GM12878 (cell line): ENCODE results near the gene DBNL. TPM values are rescaled to one million over a fixed set of nuclear protein-coding genes. Genes with fewer than 3 reads are reported as not detected.

ENCODE experiments used
- ATAC-seq: fragments of 200-7000 bp; cut with Tn5 transposase; 3 replicates; pipeline ENCODE4 v1.9.1; 2020; ENCODE audit warnings: mild to moderate bottlenecking, moderate library complexity
- BruUV-seq: library from RNA; stranded (reverse); fragments of 400-500 nt; replicated peaks from 2 replicates; lab custom pipeline; 2021; lab: Mats Ljungman, UMichigan
- CTCF ChIA-PET: fragments of 300-600 bp; sonication (Branson Sonifier 250); formaldehyde crosslinking; extraction: SDS; loops from one replicate; lab custom pipeline; 2021; ENCODE audit warnings: inconsistent platforms; lab: Yijun Ruan, JAX
- POLR2A ChIA-PET: fragments of 350-600 bp; formaldehyde crosslinking; extraction: SDS; loops from one replicate; lab custom pipeline; 2021; ENCODE audit warnings: inconsistent platforms; lab: Charles Lee
- RAD21 ChIA-PET: fragments of 300-600 bp; sonication (Branson Sonifier 250); formaldehyde crosslinking; loops from one replicate; lab custom pipeline; 2023; ENCODE audit warnings: antibody characterized with exemption; ENCODE audit not compliant: unreplicated experiment; lab: Charles Lee
- SMC1A ChIA-PET: fragments of 300-600 bp; sonication (Branson Sonifier 250); formaldehyde crosslinking; loops from one replicate; lab custom pipeline; 2023; ENCODE audit not compliant: unreplicated experiment, uncharacterized antibody; lab: Charles Lee
- DNase-seq: peaks from one replicate; pipeline ENCODE4 v3.0.0-alpha.2; 2011; ENCODE audit warnings: low read depth, low spot score
- FAIRE-seq: peaks from 3 replicates; lab custom pipeline; 2011; peaks lifted over from hg19 to GRCh38; lab: Jason Lieb, UNC
- H2AFZ ChIP-seq: 2 replicates; pipeline ENCODE4 v1.6.0; 2011; ENCODE audit warnings: low read depth, low read length, control low read depth; ENCODE audit not compliant: control insufficient read depth
- H3K27ac ChIP-seq: 2 replicates; pipeline ENCODE4 v1.5.1; 2011; ENCODE audit warnings: control low read depth; ENCODE audit not compliant: control insufficient read depth, insufficient read depth
- H3K27me3 ChIP-seq, 2 experiments: replicated peaks in 1 of 2; 2 replicates each; pipeline versions ENCODE4 v1.6.0 to v1.6.1; 2011; ENCODE audit warnings: low read length in 1 of 2; ENCODE audit not compliant: control insufficient read depth in 2 of 2, insufficient read depth in 2 of 2
- H3K36me3 ChIP-seq, 2 experiments: 2 replicates each; pipeline ENCODE4 v1.5.1; 2011; ENCODE audit warnings: low read length in 1 of 2; ENCODE audit not compliant: control insufficient read depth in 2 of 2, insufficient read depth in 2 of 2
- H3K4me1 ChIP-seq: 2 replicates; pipeline ENCODE4 v1.6.1; 2011; ENCODE audit warnings: mild to moderate bottlenecking, low read length, moderate library complexity, mixed read lengths; ENCODE audit not compliant: control insufficient read depth, insufficient read depth
- H3K4me2 ChIP-seq: 2 replicates; pipeline ENCODE4 v1.6.0; 2011; ENCODE audit warnings: control low read depth; ENCODE audit not compliant: control insufficient read depth, insufficient read depth
- H3K4me3 ChIP-seq: fragments of 200-600 bp; sonication (generic); 2 replicates; pipeline ENCODE4 v1.5.1; 2016
- H3K79me2 ChIP-seq: 2 replicates; pipeline ENCODE4 v1.6.0; 2011; ENCODE audit warnings: low read length; ENCODE audit not compliant: control insufficient read depth, insufficient read depth
- H3K9ac ChIP-seq: 2 replicates; pipeline ENCODE4 v1.8.0; 2011; ENCODE audit warnings: low read length, control low read depth, mixed read lengths; ENCODE audit not compliant: control insufficient read depth, insufficient read depth
- H3K9me3 ChIP-seq: replicated peaks from 3 replicates; pipeline ENCODE4 v1.5.1; 2011; ENCODE audit warnings: mild to moderate bottlenecking, low read length; ENCODE audit not compliant: control insufficient read depth, insufficient read depth
- H4K20me1 ChIP-seq: 2 replicates; pipeline ENCODE4 v1.6.0; 2011; ENCODE audit not compliant: control insufficient read depth, insufficient read depth
- ASH2L ChIP-seq: fragments of 300-600, 200-600 bp; sonication (generic); IDR thresholded peaks from 2 replicates; pipeline ENCODE4 v1.6.1; 2017; ENCODE audit warnings: low read depth, mild to moderate bottlenecking, borderline replicate concordance
- ATF2 ChIP-seq: IDR thresholded peaks from 2 replicates; pipeline ENCODE4 v1.6.1; 2012; ENCODE audit warnings: low read length, inconsistent platforms
- CREM ChIP-seq: IDR thresholded peaks from 2 replicates; pipeline ENCODE4 v1.6.1; 2014; ENCODE audit warnings: antibody characterized with exemption, low read depth
- ESRRA ChIP-seq: IDR thresholded peaks from 2 replicates; pipeline ENCODE4 v1.6.1; 2012; ENCODE audit warnings: mild to moderate bottlenecking, low read length, improper control_type of control experiment
- ETV6 ChIP-seq, 2 experiments: fragments of 450-650 bp in 1 of 2; IDR thresholded peaks in 1 of 2; conservative IDR thresholded peaks in 1 of 2; 2 replicates each; pipeline ENCODE4 v1.6.1; 2014; ENCODE audit warnings: antibody characterized with exemption in 1 of 2, borderline replicate concordance in 1 of 2, low read depth in 1 of 2, mild to moderate bottlenecking in 1 of 2, moderate library complexity in 1 of 2
- GATAD2B ChIP-seq: fragments of 450-650 bp; conservative IDR thresholded peaks from 2 replicates; pipeline ENCODE4 v1.6.1; 2017; ENCODE audit warnings: low read depth, mild to moderate bottlenecking, moderate library complexity
- IKZF2 ChIP-seq, 2 experiments: fragments of 450-650 bp; IDR thresholded peaks; 2 replicates each; pipeline ENCODE4 v1.6.1; 2017; ENCODE audit warnings: mild to moderate bottlenecking in 2 of 2, moderate library complexity in 2 of 2
- JUNB ChIP-seq: IDR thresholded peaks from 2 replicates; pipeline ENCODE4 v1.6.1; 2016; ENCODE audit warnings: antibody characterized with exemption, mild to moderate bottlenecking
- NBN ChIP-seq: fragments of 450-650 bp; IDR thresholded peaks from 2 replicates; pipeline ENCODE4 v1.6.1; 2016
- NFXL1 ChIP-seq: fragments of 450-650 bp; IDR thresholded peaks from 2 replicates; pipeline ENCODE4 v1.6.1; 2017; ENCODE audit warnings: antibody characterized with exemption, mild to moderate bottlenecking, borderline replicate concordance
- NKRF ChIP-seq: fragments of 450-650 bp; conservative IDR thresholded peaks from 2 replicates; pipeline ENCODE4 v1.6.1; 2017; ENCODE audit warnings: mild to moderate bottlenecking, moderate library complexity
- NR2C1 ChIP-seq: fragments of 450-650 bp; IDR thresholded peaks from 2 replicates; pipeline ENCODE4 v1.6.1; 2017; ENCODE audit warnings: antibody characterized with exemption, mild to moderate bottlenecking, moderate library complexity
- RAD21 ChIP-seq: IDR thresholded peaks from 2 replicates; pipeline ENCODE4 v1.6.1; 2011; ENCODE audit warnings: mild to moderate bottlenecking, low read depth, low read length, moderate library complexity; ENCODE audit not compliant: insufficient read depth
- SIX5 ChIP-seq: IDR thresholded peaks from 2 replicates; pipeline ENCODE4 v1.6.1; 2011; ENCODE audit warnings: mild to moderate bottlenecking, low read depth, low read length, moderate library complexity; ENCODE audit not compliant: severe bottlenecking
- TCF12 ChIP-seq: IDR thresholded peaks from 2 replicates; pipeline ENCODE4 v1.6.1; 2011; ENCODE audit warnings: low read depth, mild to moderate bottlenecking, low read length
- YY1 ChIP-seq: IDR thresholded peaks from 2 replicates; pipeline ENCODE4 v1.6.1; 2011; ENCODE audit warnings: low read depth, mild to moderate bottlenecking, low read length
- ZBED1 ChIP-seq: IDR thresholded peaks from 2 replicates; pipeline ENCODE4 v1.6.1; 2016; ENCODE audit warnings: borderline replicate concordance
- ZNF384 ChIP-seq: IDR thresholded peaks from 2 replicates; pipeline ENCODE4 v1.6.1; 2012; ENCODE audit warnings: low read depth, mild to moderate bottlenecking, low read length, improper control_type of control experiment, borderline replicate concordance
- WGBS: methylation state at CpG from one replicate; pipeline ENCODE4 v1.1.6; 2016; ENCODE audit warnings: low lambda C conversion rate; ENCODE audit not compliant: insufficient replicate concordance, insufficient coverage; ENCODE audit errors: missing lambda C conversion rate; 5-methylcytosine and 5-hydroxymethylcytosine counted together
- in situ Hi-C: fragments of 300-500 bp; cut with MboI; formaldehyde crosslinking; loops from 9 replicates; pipeline ENCODE4 v1.14.3; 2018; ENCODE audit warnings: mixed read lengths
- intact Hi-C: fragments of 100-400 bp; cut with micrococcal nuclease; formaldehyde crosslinking; loops from one replicate; pipeline ENCODE4 v1.14.2; 2022; ENCODE audit not compliant: unreplicated experiment
- polyA plus RNA-seq, 11 experiments: library from polyadenylated mRNA; depleted of rRNA in 4 of 11; unstranded in 6 of 11; stranded (reverse) in 5 of 11; fragments of >200 nt; fragmentation: Nextera tagmentation in 4 of 11; fragmentation: Illumina TruSeq in 1 of 11; extraction: Ambion mirVana in 4 of 11; extraction: Trizol in 1 of 11; gene quantifications; 1 replicate in 1 of 11; 2 replicates in 10 of 11; pipeline versions ENCODE4 v1.2.1 to v1.2.3, GENCODE V29; 2011 to 2016; ENCODE audit warnings: inconsistent platforms in 2 of 11, missing spikeins in 2 of 11, low read depth in 1 of 11
- total RNA-seq, 4 experiments: library from RNA; depleted of rRNA in 3 of 4; stranded (reverse); fragments of >200 nt in 3 of 4; fragmentation: Illumina TruSeq in 1 of 4; extraction: Trizol in 1 of 4; gene quantifications; 2 replicates each; pipeline versions ENCODE4 v1.2.1 to v1.2.3, GENCODE V29; 2013 to 2021

Gene DBNL
- total and polyA plus RNA-seq, 10 of the 15 experiments (the other 5 are each of a cell fraction or from before 2014, with no cell fraction given): 4.1 to 179 (median 84.3) TPM

- Histone ChIP-seq H3K36me3 (no peaks in the 10 kb centered on the region), H3K4me2 (no peak overlapping the region), H4K20me1 (no peaks in the 10 kb centered on the region), H3K9ac (no peak overlapping the region), H3K79me2 (peaks cover 5% of the 10 kb centered on the region), H3K4me1 (no peaks in the 10 kb centered on the region), H3K4me3 (no peak overlapping the region), H3K27ac (no peak overlapping the region), H2AFZ (no peak overlapping the region), H3K9me3 (no peaks in the 10 kb centered on the region), H3K27me3 (no peaks in the 10 kb centered on the region)
- ChIA-PET SMC1A (no interaction called here), CTCF (no interaction called here), POLR2A (no interaction called here), RAD21 (no interaction called here)
- BruUV-seq: no TSS peak
- whole genome bisulfite sequencing: 98% methylated on average over 3 of the region's 3 CpGs
- no peak for DNase-seq
- FAIRE-seq: no peak
- no peak for ATAC-seq
- in situ Hi-C loops: no loop called here
- TF ChIP-seq YY1 (no peak), IKZF2 (IDR thresholded peaks at IDR 0.05) (no peak), ZBED1 (no peak), NR2C1 (no peak), TCF12 (no peak), NFXL1 (no peak), ESRRA (no peak), JUNB (no peak), RAD21 (no peak), GATAD2B (no peak), ATF2 (no peak), CREM (no peak), NBN (no peak), NKRF (no peak), ZNF384 (no peak), ETV6 (conservative IDR thresholded peaks at IDR 0.05 in 1 of 2, IDR thresholded peaks at IDR 0.05 in 1 of 2; ENCODE audit: borderline replicate concordance in 1 of 2, low read depth in 1 of 2) (no peak), ASH2L (no peak), SIX5 (no peak)
- intact Hi-C loops: no loop called here
These were observed 42.1 kb downstream of the DBNL start for GRCh38 chr7:44086627-44087026.
